Measurements from ENCODE around the gene BUB1. TPM values are rescaled to one million over a fixed set of nuclear protein-coding genes. Genes with fewer than 3 reads are reported as not detected.
"Not testable (repeated sequence)": the region's sequence is repeated elsewhere in the genome, so short reads cannot be mapped to it uniquely, and the experiment has no call there.

BUB1 gene
- total and polyA plus RNA-seq, 4 experiments from 2014 or later, result 1.2 to 2.9 (median 1.7) TPM; not detected in 1

DNA sequence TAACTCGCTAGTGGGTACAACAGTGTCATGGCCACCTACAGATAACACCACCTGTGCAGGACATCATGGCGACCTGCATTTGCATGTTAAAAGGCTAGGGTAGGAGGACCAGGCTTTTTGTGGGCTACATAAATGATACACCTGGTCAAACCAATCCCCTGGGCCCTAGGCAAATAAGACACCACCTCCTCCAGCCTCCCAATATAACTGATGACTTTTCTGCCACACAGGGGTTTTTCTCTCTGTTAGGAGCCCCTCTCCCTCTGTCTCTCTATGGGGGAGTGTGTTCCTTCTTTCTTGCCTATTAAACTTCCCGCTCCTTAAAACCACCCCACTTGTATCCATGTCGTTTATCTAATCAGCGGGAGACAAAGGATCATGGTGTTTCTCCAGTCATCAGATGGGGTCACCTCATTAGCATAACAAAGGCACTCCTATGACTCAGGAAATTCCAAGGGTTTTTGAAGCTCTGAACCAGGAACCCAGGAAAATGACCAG is 10.8 kb upstream of the BUB1 start:
- ChIA-PET CTCF (ENCODE audit: partially characterized antibody) (interaction anchor here (1.3 kb wide), 1 partner anchor 9 kb away, joined by 4 read pairs; no protein-coding TSS in a partner anchor), POLR2A (ENCODE audit: partially characterized antibody) (no interaction called here)
- Histone ChIP-seq H3K36me3 (ENCODE audit: insufficient read depth, low read length) (no peaks in the 10 kb centered on the region), H3K27me3 (ENCODE audit: insufficient read depth, low read length) (no peaks in the 10 kb centered on the region), H3K4me3 (ENCODE audit: low read length in 2 of 2) (no peak overlapping the region), H3K4me1 (ENCODE audit: insufficient read depth, low read length) (no peaks in the 10 kb centered on the region), H3K27ac (ENCODE audit: low read depth, low read length) (no peak overlapping the region), H3K9me3 (ENCODE audit: control insufficient read depth in 1 of 2, low read length in 2 of 2) (no peaks in the 10 kb centered on the region)
- DNase-seq, result no peak
- H3K36me3 Mint-ChIP-seq, result peaks cover 0 to 5% of the 10 kb centered on the region in 2 donors
- peaks cover 3 to 7% of the 10 kb centered on the region in 2 donors for H3K27me3 Mint-ChIP-seq
- H3K4me1 Mint-ChIP-seq, result no peaks in the 10 kb centered on the region
- H3K9me3 Mint-ChIP-seq, result peaks cover 0 to 20% (median 11%) of the 10 kb centered on the region in 8 donors
- no peak overlapping the region for H3K4me3 Mint-ChIP-seq
- peak overlapping the region in 1 of 7 donors; percentile 18 for H3K27ac Mint-ChIP-seq
- intact Hi-C loops (cut with micrococcal nuclease), result no loop called here

DNA sequence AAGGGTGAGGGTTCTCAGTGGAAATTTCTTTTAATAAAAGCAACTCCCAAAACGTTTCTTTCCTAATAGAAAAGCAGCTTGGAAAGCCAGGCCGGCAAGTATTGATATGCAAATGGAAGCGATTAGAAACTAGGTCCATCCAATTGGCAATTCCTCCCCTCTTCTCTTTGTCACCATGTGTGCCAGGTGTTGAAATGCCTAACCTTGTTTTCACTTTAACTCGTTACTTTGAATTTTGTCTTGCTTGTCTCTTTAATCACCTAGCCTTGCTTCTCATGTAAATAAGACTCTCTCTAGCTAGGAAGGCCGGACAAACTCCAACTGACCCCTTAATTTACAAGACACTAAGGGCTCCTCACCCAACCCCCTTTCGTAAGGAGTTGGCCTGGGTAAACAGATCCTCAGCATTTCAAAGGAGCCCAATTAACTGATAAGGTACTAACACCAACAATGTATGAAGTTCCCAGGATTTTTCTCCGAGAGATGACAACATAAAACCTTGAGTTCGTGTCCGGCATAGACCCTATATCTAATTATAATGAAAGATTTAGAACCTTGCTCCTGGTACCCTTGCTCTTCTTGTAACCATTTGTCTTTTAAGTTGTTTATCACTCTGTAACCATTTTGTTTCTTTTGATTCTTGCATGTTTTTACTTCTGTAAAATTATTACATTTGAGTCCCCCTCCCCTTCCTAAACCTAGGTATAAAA is 10.1 kb upstream of the BUB1 start:
- H3K4me3 ChIP-seq (ENCODE audit: low read length in 2 of 2); H3K4me3 Mint-ChIP-seq; DNase-seq; H3K27ac Mint-ChIP-seq; POLR2A ChIA-PET (ENCODE audit: partially characterized antibody); H3K27ac ChIP-seq (ENCODE audit: low read depth, low read length); H3K9me3 ChIP-seq (ENCODE audit: control insufficient read depth in 1 of 2, low read length in 2 of 2); H3K27me3 ChIP-seq (ENCODE audit: insufficient read depth, low read length); H3K4me1 ChIP-seq (ENCODE audit: insufficient read depth, low read length); H3K4me1 Mint-ChIP-seq; H3K36me3 Mint-ChIP-seq; H3K27me3 Mint-ChIP-seq; intact Hi-C loops (cut with micrococcal nuclease); H3K36me3 ChIP-seq (ENCODE audit: insufficient read depth, low read length): not testable (repeated sequence)
- peaks cover 0 to 20% (median 10%) of the 10 kb centered on the region in 8 donors for H3K9me3 Mint-ChIP-seq
- CTCF ChIA-PET (ENCODE audit: partially characterized antibody), result interaction anchor here (1.0 kb wide), 1 partner anchor 10 kb away, joined by 3 read pairs; the partner anchor contains the start of gene BUB1

DNA sequence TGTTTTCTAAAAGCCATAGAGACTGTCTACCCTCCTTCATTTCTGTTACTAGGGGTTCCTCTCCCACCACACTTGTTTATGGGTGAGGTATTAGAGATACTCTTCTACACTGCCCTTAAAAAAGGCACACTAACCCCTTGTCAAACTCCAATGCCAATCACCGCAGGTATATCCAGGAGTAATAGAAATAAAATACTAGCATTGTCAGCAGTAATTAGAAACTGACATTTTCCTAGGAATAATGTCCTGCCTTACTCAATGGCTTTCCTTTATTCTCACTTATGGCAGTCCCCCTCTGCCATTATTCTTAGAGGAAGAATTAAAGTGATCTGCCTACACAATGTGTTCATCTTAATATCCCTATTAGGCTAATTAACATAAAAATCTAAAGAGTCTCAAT is 5.0 kb upstream of the BUB1 start:
- Histone ChIP-seq H3K27me3 (ENCODE audit: insufficient read depth, low read length) (no peaks in the 10 kb centered on the region), H3K36me3 (ENCODE audit: insufficient read depth, low read length) (no peaks in the 10 kb centered on the region), H3K27ac (ENCODE audit: low read depth, low read length) (no peak overlapping the region), H3K4me1 (ENCODE audit: insufficient read depth, low read length) (peaks cover 9% of the 10 kb centered on the region), H3K4me3 (ENCODE audit: low read length in 2 of 2) (no peak overlapping the region), H3K9me3 (ENCODE audit: control insufficient read depth in 1 of 2, low read length in 2 of 2) (no peaks in the 10 kb centered on the region)
- intact Hi-C loops (cut with micrococcal nuclease), result no loop called here
- peak overlapping the region in 1 of 7 donors; percentile 59 for H3K27ac Mint-ChIP-seq
- CTCF ChIA-PET (ENCODE audit: partially characterized antibody), result no interaction called here
- peaks cover 0 to 10% of the 10 kb centered on the region in 2 donors for H3K36me3 Mint-ChIP-seq
- H3K9me3 Mint-ChIP-seq, result peaks cover 0 to 12% (median 6%) of the 10 kb centered on the region in 8 donors
- no peaks in the 10 kb centered on the region for H3K27me3 Mint-ChIP-seq
- DNase-seq, result no peak
- POLR2A ChIA-PET (ENCODE audit: partially characterized antibody), result no interaction called here
- peaks cover 4 to 14% (median 5%) of the 10 kb centered on the region in 4 donors for H3K4me1 Mint-ChIP-seq
- H3K4me3 Mint-ChIP-seq, result no peak overlapping the region

DNA sequence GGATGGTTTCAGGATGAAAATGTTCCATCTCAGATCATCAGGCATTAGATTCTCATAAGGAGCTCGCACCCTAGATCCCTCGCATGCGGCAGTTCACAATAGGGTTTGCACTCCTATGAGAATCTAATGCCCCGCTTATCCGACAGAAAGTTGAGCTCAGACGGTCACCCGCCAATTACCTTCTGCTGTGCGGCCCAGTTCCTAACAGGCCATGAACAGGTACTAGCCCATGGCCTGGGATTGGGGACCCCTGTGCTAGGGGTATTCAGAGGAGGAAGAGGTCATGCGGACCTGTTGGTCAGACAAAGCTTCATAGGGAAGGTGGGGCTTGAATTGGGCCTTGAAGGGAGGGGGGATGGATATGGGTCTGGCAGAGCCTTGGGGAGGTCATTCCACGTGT is 4.4 kb upstream of the BUB1 start:
- Histone ChIP-seq H3K27me3 (ENCODE audit: insufficient read depth, low read length) (no peaks in the 10 kb centered on the region), H3K4me1 (ENCODE audit: insufficient read depth, low read length) (peaks cover 13% of the 10 kb centered on the region), H3K27ac (ENCODE audit: low read depth, low read length) (no peak overlapping the region), H3K4me3 (ENCODE audit: low read length in 2 of 2) (no peak overlapping the region), H3K36me3 (ENCODE audit: insufficient read depth, low read length) (no peaks in the 10 kb centered on the region), H3K9me3 (ENCODE audit: control insufficient read depth in 1 of 2, low read length in 2 of 2) (no peaks in the 10 kb centered on the region)
- Mint-ChIP-seq H3K27ac (no peak overlapping the region), H3K27me3 (no peaks in the 10 kb centered on the region), H3K4me3 (no peak overlapping the region), H3K36me3 (peaks cover 0 to 12% of the 10 kb centered on the region in 2 donors), H3K9me3 (peaks cover 0 to 7% (median under 1%) of the 10 kb centered on the region in 8 donors), H3K4me1 (peaks cover 5 to 19% (median 7%) of the 10 kb centered on the region in 4 donors)
- intact Hi-C loops (cut with micrococcal nuclease), result no loop called here
- ChIA-PET CTCF (ENCODE audit: partially characterized antibody) (no interaction called here), POLR2A (ENCODE audit: partially characterized antibody) (no interaction called here)
- DNase-seq, result no peak

DNA sequence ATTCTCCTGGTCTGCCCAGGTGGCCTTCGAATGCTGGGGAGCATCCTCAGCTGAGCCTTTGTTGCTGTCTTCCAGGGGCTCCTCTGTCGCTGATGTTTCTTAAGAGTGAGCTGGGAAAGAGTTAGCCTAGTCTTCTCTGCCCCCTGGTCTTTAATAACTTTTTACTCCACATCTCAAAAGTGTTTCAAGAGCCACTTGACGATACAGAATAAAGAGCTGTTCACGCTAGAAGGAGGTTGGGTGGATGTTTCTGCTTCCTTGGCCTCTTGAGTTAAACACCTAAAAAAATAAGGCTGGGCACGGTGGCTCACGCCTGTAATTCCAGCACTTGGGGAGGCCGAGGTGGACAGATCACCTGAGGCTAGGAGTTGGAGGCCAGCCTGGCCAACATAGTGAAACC is 2.8 kb upstream of the BUB1 start:
- intact Hi-C loops (cut with micrococcal nuclease), result no loop called here
- Histone ChIP-seq H3K36me3 (ENCODE audit: insufficient read depth, low read length) (no peaks in the 10 kb centered on the region), H3K9me3 (ENCODE audit: control insufficient read depth in 1 of 2, low read length in 2 of 2) (no peaks in the 10 kb centered on the region), H3K4me3 (ENCODE audit: low read length in 2 of 2) (no peak overlapping the region), H3K27ac (ENCODE audit: low read depth, low read length) (no peak overlapping the region), H3K4me1 (ENCODE audit: insufficient read depth, low read length) (peaks cover 18% of the 10 kb centered on the region), H3K27me3 (ENCODE audit: insufficient read depth, low read length) (no peaks in the 10 kb centered on the region)
- Mint-ChIP-seq H3K9me3 (no peaks in the 10 kb centered on the region), H3K4me3 (peak overlapping the region in 2 of 8 donors; percentile 29 to 41), H3K4me1 (peaks cover 10 to 30% (median 15%) of the 10 kb centered on the region in 4 donors), H3K36me3 (peaks cover 0 to 12% of the 10 kb centered on the region in 2 donors), H3K27me3 (no peaks in the 10 kb centered on the region), H3K27ac (peak overlapping the region in 3 of 7 donors; percentile 17 to 40 (median 19))
- CTCF ChIA-PET (ENCODE audit: partially characterized antibody), result no interaction called here
- POLR2A ChIA-PET (ENCODE audit: partially characterized antibody), result no interaction called here
- no peak for DNase-seq

DNA sequence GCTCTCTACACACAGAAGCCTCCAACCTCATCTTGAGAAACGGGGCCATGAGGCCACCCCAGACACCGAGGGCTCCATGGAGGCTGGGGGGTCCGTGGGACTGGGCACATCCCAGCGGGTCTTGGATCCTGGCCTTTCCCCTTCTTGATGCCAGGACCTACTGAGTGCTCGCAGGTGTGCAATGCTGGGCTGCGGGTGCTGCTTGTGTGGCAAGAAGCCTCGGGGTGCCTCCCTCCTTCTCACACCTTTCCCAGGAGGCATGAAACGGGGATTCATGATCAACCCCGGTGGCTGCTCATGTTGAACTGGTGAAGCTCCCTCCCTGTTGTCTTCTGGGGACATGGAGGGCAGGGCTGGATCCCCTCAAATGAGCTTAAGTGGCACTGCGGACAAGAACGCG is 2.0 kb upstream of the BUB1 start:
- peaks cover 15 to 36% (median 20%) of the 10 kb centered on the region in 4 donors for H3K4me1 Mint-ChIP-seq
- CTCF ChIA-PET (ENCODE audit: partially characterized antibody), result interaction anchor here (1.3 to 1.5 kb wide), 2 partner anchors 10 to 133 kb away, joined by 4 read pairs; no protein-coding TSS in a partner anchor
- peaks cover 0 to 12% of the 10 kb centered on the region in 2 donors for H3K36me3 Mint-ChIP-seq
- H3K9me3 Mint-ChIP-seq, result no peaks in the 10 kb centered on the region
- Histone ChIP-seq H3K9me3 (ENCODE audit: control insufficient read depth in 1 of 2, low read length in 2 of 2) (no peaks in the 10 kb centered on the region), H3K4me3 (ENCODE audit: low read length in 2 of 2) (no peak overlapping the region), H3K36me3 (ENCODE audit: insufficient read depth, low read length) (no peaks in the 10 kb centered on the region), H3K27me3 (ENCODE audit: insufficient read depth, low read length) (no peaks in the 10 kb centered on the region), H3K27ac (ENCODE audit: low read depth, low read length) (no peak overlapping the region), H3K4me1 (ENCODE audit: insufficient read depth, low read length) (peaks cover 22% of the 10 kb centered on the region)
- no peaks in the 10 kb centered on the region for H3K27me3 Mint-ChIP-seq
- intact Hi-C loops (cut with micrococcal nuclease), result loop anchor here (10.0 kb wide), 2 partner anchors 445 to 1375 kb away; partner anchors contain the start of genes BCL2L11 and TMEM87B
- H3K4me3 Mint-ChIP-seq, result peak overlapping the region in 6 of 8 donors; percentile 50 to 98 (median 97)
- peak overlapping the region in 3 of 7 donors; percentile 15 to 87 (median 62) for H3K27ac Mint-ChIP-seq
- POLR2A ChIA-PET (ENCODE audit: partially characterized antibody), result no interaction called here
- DNase-seq, result no peak

DNA sequence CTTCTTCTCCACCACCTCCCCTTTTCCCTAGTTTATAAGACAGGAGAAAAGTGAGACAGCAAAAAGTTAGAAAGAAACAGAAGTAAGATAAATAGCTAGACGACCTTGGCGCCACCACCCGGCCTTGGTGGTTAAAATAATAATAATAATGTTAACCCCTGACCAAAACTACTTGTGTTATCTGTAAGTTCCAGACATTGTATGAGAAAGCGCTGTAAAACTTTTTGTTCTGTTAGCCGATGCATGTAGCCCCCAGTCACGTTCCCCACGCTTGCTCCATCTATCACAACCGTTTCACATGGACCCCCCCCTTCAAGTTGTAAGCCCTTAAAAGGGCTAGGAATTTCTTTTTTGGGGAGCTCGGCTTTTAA is 1.5 kb upstream of the BUB1 start:
- peak overlapping the region in 3 of 7 donors; percentile 62 to 98 (median 87) for H3K27ac Mint-ChIP-seq
- H3K9me3 ChIP-seq (ENCODE audit: control insufficient read depth in 1 of 2, low read length in 2 of 2), result no peaks in the 10 kb centered on the region
- H3K27ac ChIP-seq (ENCODE audit: low read depth, low read length), result no peak overlapping the region
- H3K27me3 Mint-ChIP-seq, result no peaks in the 10 kb centered on the region
- H3K4me1 ChIP-seq (ENCODE audit: insufficient read depth, low read length), result peaks cover 27% of the 10 kb centered on the region
- ChIA-PET CTCF (ENCODE audit: partially characterized antibody) (interaction anchor here (0.9 to 1.8 kb wide), 4 partner anchors 10 to 133 kb away, joined by 3 to 7 read pairs (median 4); no protein-coding TSS in a partner anchor), POLR2A (ENCODE audit: partially characterized antibody) (no interaction called here)
- no peaks in the 10 kb centered on the region for H3K27me3 ChIP-seq (ENCODE audit: insufficient read depth, low read length)
- no peaks in the 10 kb centered on the region for H3K9me3 Mint-ChIP-seq
- H3K36me3 Mint-ChIP-seq, result peaks cover 0 to 12% of the 10 kb centered on the region in 2 donors
- H3K4me1 Mint-ChIP-seq, result peaks cover 15 to 40% (median 23%) of the 10 kb centered on the region in 4 donors
- H3K36me3 ChIP-seq (ENCODE audit: insufficient read depth, low read length), result no peaks in the 10 kb centered on the region
- DNase-seq, result no peak
- H3K4me3 ChIP-seq (ENCODE audit: low read length in 2 of 2), result no peak overlapping the region
- peak overlapping the region; percentile 50 to 100 (median 97) for H3K4me3 Mint-ChIP-seq
- intact Hi-C loops (cut with micrococcal nuclease), result loop anchor here (10.0 kb wide), 2 partner anchors 445 to 1375 kb away; partner anchors contain the start of genes BCL2L11 and TMEM87B
